ENCODE results near the gene ADAMTS2. TPM values are rescaled to one million over a fixed set of nuclear protein-coding genes. Genes with fewer than 3 reads are reported as not detected.

ADAMTS2 gene
- total RNA-seq, 1 donor from 2014 or later: 18.8 TPM

GRCh38 chr5:179336871-179337795, 8.1 kb downstream of the ADAMTS2 start:
- Histone ChIP-seq H3K27ac (ENCODE audit: low read depth, low read length) (no peak overlapping the region), H3K4me1 (ENCODE audit: insufficient read depth, low read length) (no peaks in the 10 kb centered on the region), H4K20me1 (ENCODE audit: insufficient read depth, low read length) (peaks cover 5% of the 10 kb centered on the region)

GRCh38 chr5:179336126-179336870, 9.0 kb downstream of the ADAMTS2 start:
- H3K36me3 ChIP-seq (ENCODE audit: insufficient read depth, low read length): no peaks in the 10 kb centered on the region
- no peak overlapping the region for H3K9ac ChIP-seq (ENCODE audit: low read length)
- no peaks in the 10 kb centered on the region for H3K9me3 ChIP-seq (ENCODE audit: insufficient read depth, low read depth, low read length)
- H3K27me3 ChIP-seq (ENCODE audit: insufficient read depth, low read length): no peaks in the 10 kb centered on the region
- Mint-ChIP-seq H3K36me3 (ENCODE audit: low read depth, unreplicated experiment) (peaks cover 1% of the 10 kb centered on the region), H3K4me1 (ENCODE audit: low read depth, unreplicated experiment) (peaks cover 3% of the 10 kb centered on the region), H3K27ac (ENCODE audit: unreplicated experiment) (no peak overlapping the region), H3K9me3 (ENCODE audit: unreplicated experiment) (peaks cover 2% of the 10 kb centered on the region), H3K4me3 (ENCODE audit: unreplicated experiment) (no peak overlapping the region), H3K27me3 (ENCODE audit: low read depth, unreplicated experiment) (peaks cover 31% of the 10 kb centered on the region)
- no peak for FAIRE-seq
- TF ChIP-seq, protein P1, sequence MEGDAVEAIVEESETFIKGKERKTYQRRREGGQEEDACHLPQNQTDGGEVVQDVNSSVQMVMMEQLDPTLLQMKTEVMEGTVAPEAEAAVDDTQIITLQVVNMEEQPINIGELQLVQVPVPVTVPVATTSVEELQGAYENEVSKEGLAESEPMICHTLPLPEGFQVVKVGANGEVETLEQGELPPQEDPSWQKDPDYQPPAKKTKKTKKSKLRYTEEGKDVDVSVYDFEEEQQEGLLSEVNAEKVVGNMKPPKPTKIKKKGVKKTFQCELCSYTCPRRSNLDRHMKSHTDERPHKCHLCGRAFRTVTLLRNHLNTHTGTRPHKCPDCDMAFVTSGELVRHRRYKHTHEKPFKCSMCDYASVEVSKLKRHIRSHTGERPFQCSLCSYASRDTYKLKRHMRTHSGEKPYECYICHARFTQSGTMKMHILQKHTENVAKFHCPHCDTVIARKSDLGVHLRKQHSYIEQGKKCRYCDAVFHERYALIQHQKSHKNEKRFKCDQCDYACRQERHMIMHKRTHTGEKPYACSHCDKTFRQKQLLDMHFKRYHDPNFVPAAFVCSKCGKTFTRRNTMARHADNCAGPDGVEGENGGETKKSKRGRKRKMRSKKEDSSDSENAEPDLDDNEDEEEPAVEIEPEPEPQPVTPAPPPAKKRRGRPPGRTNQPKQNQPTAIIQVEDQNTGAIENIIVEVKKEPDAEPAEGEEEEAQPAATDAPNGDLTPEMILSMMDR (IDR thresholded peaks at IDR 0.05; ENCODE audit: insufficient read depth, low read depth, low read length): no peak
- no peak for TF ChIP-seq EZH2 (IDR thresholded peaks at IDR 0.05; ENCODE audit: insufficient read depth, low read length)
- no peak overlapping the region for H3K4me3 ChIP-seq (ENCODE audit: insufficient read depth, low read depth, low read length)
- H3K4me1 ChIP-seq (ENCODE audit: insufficient read depth, low read length): no peaks in the 10 kb centered on the region
- H3K4me2 ChIP-seq (ENCODE audit: low read length): no peak overlapping the region
- no peaks in the 10 kb centered on the region for H3K79me2 ChIP-seq (ENCODE audit: insufficient read depth, low read length)
- H2AFZ ChIP-seq (ENCODE audit: low read depth, low read length): no peak overlapping the region
- H3K27ac ChIP-seq (ENCODE audit: low read depth, low read length): no peak overlapping the region
- DNase-seq (ENCODE audit: low read depth): no peak
- H4K20me1 ChIP-seq (ENCODE audit: insufficient read depth, low read length): no peaks in the 10 kb centered on the region

More at GRCh38 chr5:179336871-179337795, 8.1 kb downstream of the ADAMTS2 start:
- TF ChIP-seq, protein P1 (IDR thresholded peaks at IDR 0.05; ENCODE audit: insufficient read depth, low read depth, low read length): no peak
- TF ChIP-seq EZH2 (IDR thresholded peaks at IDR 0.05; ENCODE audit: insufficient read depth, low read length): no peak
- Histone ChIP-seq H3K36me3 (ENCODE audit: insufficient read depth, low read length) (no peaks in the 10 kb centered on the region), H3K79me2 (ENCODE audit: insufficient read depth, low read length) (no peaks in the 10 kb centered on the region), H3K9me3 (ENCODE audit: insufficient read depth, low read depth, low read length) (no peaks in the 10 kb centered on the region), H3K4me3 (ENCODE audit: insufficient read depth, low read depth, low read length) (no peak overlapping the region), H3K4me2 (ENCODE audit: low read length) (no peak overlapping the region), H2AFZ (ENCODE audit: low read depth, low read length) (no peak overlapping the region), H3K27me3 (ENCODE audit: insufficient read depth, low read length) (no peaks in the 10 kb centered on the region), H3K9ac (ENCODE audit: low read length) (no peak overlapping the region)
- Mint-ChIP-seq H3K36me3 (ENCODE audit: low read depth, unreplicated experiment) (peaks cover 6% of the 10 kb centered on the region), H3K27me3 (ENCODE audit: low read depth, unreplicated experiment) (peaks cover 38% of the 10 kb centered on the region), H3K4me3 (ENCODE audit: unreplicated experiment) (no peak overlapping the region), H3K27ac (ENCODE audit: unreplicated experiment) (no peak overlapping the region), H3K4me1 (ENCODE audit: low read depth, unreplicated experiment) (peaks cover 7% of the 10 kb centered on the region), H3K9me3 (ENCODE audit: unreplicated experiment) (peaks cover 2% of the 10 kb centered on the region)
- no peak for FAIRE-seq
- no peak for DNase-seq (ENCODE audit: low read depth)

All from astrocyte (in vitro differentiated cells and primary cell).